Activated CD4-positive, alpha-beta T cell treated with anti-CD3 and anti-CD28 coated beads, Interleukin-2, Interleukin-4, amounts not matched to agents 100 ng/mL and 50 ng/mL, durations not matched to agents 16 hours and 8 hours (primary cell): ENCODE measurements around the gene SPTLC1.
"Not testable (repeated sequence)": the region's sequence is repeated elsewhere in the genome, so short reads cannot be mapped to it uniquely, and the experiment has no call there.

ENCODE experiments used
- DNase-seq: peaks from one replicate; pipeline ENCODE4 v3.0.0-alpha.2; 2020; ENCODE audit warnings: low spot score

Gene SPTLC1

DNA sequence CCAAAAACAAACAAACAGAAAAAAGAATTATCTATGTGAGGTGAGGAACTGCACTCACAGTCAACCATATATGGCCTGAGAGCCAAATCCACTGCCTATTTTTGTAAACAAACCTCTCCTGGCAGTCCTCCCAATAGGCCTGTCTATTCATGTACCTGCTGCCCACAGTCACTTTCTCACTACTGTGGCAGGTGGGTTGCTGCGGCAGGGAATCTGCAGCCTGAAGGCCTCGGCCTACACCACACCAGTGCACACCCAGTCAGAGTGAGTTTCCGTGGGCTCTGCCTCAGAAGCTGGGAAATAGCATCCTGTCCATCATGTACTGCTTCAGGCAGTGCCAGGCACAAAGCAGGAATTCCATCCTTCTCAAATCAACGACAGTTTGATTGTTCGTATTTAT, 82.3 kb downstream of the SPTLC1 start:
- no peak for DNase-seq

GRCh38 chr9:92030367-92030766, 84.8 kb downstream of the SPTLC1 start:
- no peak for DNase-seq

GRCh38 chr9:92029553-92029952, 85.7 kb downstream of the SPTLC1 start:
- no peak for DNase-seq

DNA sequence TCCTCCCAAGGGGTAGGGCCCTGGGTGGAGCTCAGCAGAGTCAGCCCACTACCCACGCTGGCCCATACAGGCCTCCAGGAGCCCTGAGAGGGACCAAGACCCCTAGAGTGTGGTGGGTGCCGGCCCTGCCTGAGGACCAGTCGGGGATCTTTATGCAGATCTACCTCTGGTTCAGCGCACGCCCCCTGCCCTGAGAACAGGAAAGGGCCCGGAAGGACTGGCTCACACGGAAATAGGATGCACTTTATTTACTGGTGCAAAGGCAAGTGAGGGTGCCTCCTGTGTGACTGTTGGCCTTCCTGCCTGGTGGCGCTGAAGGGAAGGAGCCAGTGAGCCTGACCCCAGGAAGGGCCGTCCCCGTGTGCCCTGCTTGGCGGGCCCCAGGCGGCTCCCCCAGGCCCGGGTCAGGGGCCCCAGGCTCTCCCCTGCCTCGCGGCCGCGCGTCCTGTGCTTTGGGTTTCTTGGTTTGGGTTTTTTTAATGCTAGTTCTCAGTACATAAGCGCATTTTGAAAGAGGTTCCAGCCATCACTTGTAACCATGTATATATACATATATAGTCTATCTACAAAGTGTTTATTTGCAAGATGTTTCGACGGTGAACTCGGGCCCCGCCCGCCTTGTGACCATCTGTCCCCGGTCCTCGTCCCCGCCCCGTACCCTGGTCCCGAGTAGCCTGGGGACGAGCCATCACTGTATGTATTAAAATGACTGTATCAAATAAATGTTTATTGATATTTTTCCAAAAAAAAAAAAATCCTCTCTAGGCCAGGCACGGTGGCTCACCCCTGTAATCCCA, 88.8 kb downstream of the SPTLC1 start:
- no peak for DNase-seq

- DNase-seq = not testable (repeated sequence)
Measured at GRCh38 chr9:92021785-92022541, 93.2 kb downstream of the SPTLC1 start.

DNA sequence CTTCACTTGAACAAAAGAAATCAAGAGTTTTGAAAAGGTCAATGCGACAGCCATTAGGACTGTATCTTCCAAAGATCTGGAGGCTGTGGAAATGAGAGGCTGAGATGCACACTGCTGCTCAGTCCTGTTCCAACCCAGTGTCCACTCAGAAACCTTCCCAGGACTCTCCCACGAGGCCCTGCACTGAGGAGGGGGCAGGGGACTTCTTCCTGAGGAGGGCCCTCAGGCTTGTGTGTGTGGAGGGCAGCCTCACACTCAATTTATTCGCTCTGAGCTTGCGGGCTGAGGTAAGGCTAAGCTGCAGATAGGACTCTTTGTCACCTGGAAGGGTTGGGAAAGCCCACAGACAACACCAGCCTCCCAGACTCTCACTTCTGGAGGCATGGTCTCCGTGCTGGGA, 95.6 kb downstream of the SPTLC1 start:
- no peak for DNase-seq

DNA sequence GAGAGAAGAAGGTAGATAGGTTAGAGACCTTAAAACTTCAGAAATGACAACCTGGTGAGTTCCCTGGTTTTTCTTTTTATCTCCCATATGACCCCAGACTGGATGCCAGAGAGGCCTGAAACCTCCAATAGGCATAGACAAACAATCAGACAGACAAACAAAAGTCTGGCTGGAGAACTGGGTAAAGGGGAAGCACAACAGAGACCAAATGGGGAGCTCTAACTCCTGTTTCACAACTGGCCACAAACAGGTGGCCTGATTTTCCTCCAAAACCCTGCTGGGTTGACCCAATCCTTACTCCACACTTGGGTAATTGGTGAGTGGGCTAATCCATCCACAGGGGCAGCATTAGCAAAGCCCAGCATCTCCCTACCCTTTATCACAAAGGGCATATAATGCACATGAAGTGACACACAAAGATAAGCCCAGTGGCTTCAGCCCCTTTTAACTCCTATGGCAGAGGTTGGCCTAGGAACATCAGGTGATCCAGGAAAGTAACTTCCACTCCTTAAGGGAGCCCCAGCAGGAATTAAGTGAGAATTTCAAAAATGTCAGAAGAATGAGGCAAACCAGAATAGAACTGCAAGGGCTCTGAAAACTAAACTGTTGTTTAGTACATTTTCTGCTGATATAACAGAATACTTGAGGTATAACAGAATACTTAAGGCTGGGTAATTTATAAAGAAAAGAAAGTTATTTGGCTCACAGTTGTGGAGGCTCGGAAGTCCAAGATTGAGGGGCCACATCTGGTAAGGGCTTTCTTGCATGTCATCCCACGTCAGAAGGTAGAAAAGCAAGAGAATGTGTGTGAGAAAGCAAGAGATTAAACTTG, 104.3 kb downstream of the SPTLC1 start:
- no peak for DNase-seq

- not testable (repeated sequence) for DNase-seq
Measured at GRCh38 chr9:92010253-92010652, 105.0 kb downstream of the SPTLC1 start.

- no peak for DNase-seq
Measured at GRCh38 chr9:92008041-92008440, 107.2 kb downstream of the SPTLC1 start.

GRCh38 chr9:92004045-92004392, 111.2 kb downstream of the SPTLC1 start:
- no peak for DNase-seq

DNA sequence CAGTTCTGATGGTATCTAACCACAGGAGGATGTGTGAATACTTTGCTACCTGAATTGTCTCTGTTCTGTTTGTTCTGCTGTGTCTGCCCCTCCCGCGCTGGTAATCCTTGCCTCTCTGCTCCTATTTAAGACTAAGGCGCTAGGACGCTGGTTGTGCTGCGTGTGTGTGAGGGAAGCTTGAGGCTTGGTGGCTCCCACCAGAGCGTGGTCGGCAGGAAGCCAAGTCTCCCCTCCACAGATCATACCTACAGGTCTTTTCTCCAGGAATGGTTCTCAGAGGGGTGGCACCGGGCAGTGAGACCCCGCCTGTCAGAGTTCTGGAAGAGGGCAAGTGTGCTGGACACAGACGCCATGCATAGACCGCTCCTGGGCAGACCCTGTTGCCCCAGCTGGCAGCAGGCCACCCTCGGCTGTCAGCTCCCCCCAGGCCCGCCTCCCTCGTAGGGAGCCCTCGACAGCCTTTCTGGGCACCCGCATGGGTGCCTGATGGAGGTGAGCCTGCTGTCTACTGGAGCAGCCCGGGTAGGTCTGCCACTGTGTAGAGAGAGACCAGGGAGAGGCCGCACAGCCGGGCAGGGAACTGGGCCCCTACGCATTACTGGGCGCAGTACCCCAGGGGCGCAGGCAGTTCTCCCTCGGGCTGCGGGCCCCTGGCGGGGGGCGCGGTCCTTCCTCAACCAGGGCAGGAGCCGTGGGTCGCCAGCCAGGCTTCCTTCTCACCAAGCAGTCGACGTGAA, 111.7 kb downstream of the SPTLC1 start:
- DNase-seq = no peak

DNA sequence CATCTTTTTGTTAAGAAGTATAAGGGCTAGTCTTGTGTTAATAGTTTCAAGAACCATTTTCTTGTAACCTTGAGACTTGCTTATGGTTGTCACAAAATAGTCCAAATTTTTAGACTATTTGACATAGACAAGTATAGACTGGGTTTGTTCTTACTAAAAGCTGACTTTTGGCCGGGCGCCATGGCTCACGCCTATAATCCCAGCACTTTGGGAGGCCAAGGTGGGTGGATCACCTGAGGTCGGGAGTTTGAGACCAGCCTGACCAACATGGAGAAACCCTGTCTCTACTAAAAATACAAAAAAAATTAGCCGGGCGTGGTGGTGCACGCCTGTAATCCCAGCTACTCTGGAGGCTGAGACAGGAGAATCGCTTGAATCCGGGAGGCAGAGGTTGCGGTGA, 113.3 kb downstream of the SPTLC1 start:
- DNase-seq = not testable (repeated sequence)

- no peak for DNase-seq
Measured at GRCh38 chr9:92001244-92001643, 114.0 kb downstream of the SPTLC1 start.

DNA sequence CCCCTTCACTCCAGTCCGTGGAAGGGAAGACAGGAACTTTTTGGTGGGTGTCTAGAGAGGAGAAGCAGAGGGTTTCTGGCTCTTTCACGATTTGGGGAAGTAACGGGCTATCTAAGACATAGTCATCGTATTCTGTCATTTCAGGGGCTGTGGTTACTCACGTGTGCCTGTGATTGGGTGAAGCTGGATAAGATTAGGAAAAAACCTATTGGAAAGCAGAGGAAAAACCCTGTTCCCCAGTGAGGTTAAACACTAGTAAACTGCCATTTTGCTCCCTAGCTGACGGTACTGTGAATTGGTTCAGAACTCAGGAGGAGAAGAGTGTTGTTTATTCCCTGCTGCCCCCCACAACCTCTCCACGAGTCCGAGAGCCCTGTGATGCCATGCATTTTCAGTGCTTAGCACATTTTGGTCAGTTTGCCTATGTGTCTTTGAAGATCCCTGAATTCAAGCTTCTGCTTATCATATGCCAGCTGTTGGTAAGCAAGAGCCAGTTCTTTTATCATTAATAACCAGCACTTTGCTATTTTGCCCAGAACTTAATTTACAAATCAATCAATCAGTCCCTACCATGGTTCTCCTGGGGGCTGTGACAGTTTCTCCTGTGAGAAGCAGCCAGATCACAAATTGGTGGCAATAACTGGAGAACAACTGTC, 120.1 kb downstream of the SPTLC1 start:
- no peak for DNase-seq

DNA sequence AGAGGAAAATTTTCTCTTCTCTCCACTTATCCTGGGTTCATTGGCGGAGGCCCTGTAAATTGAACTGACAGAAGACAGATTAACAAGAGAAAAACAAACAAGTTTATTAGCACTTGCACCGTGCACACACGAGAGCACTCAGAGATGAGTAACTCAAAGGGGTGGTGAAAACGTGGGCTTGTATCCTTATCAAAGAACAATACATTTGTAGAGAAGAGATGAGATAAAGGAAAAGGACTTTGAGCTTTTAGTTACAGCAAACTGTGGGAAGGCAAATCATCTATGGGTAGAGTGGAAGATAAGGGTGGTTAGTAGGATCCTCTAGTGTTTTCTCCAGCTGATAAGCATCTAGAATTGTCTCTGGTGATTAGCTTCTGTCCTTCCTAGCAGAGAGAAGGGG, 120.8 kb downstream of the SPTLC1 start:
- no peak for DNase-seq

GRCh38 chr9:91992461-91993041, 122.7 kb downstream of the SPTLC1 start:
- DNase-seq = no peak

GRCh38 chr9:91991721-91992341, 123.4 kb downstream of the SPTLC1 start:
- DNase-seq = no peak

- no peak for DNase-seq
Measured at GRCh38 chr9:91986248-91986647, 129.0 kb downstream of the SPTLC1 start.

- no peak for DNase-seq
Measured at GRCh38 chr9:91985692-91986091, 129.5 kb downstream of the SPTLC1 start.
